HG03095 (cell line): ENCODE results near the gene GDAP1L1.
"Not testable (repeated sequence)": the region's sequence is repeated elsewhere in the genome, so short reads cannot be mapped to it uniquely, and the experiment has no call there.

Experiments used
- ATAC-seq: cut with Tn5 transposase; IDR thresholded peaks from one replicate; pipeline ENCODE4 v1.9.1; 2021; ENCODE audit warnings: moderate library complexity; ENCODE audit not compliant: unreplicated experiment

GDAP1L1 gene

GRCh38 chr20:44219170-44219730 lies 27.9 kb upstream of the GDAP1L1 start:
- ATAC-seq = no peak

GRCh38 chr20:44219791-44220190 lies 27.3 kb upstream of the GDAP1L1 start:
- ATAC-seq = no peak

GRCh38 chr20:44221368-44221954 lies 25.6 kb upstream of the GDAP1L1 start:
- no peak for ATAC-seq

GRCh38 chr20:44222027-44222426 lies 25.1 kb upstream of the GDAP1L1 start:
- no peak for ATAC-seq

- no peak for ATAC-seq
Measured at GRCh38 chr20:44222633-44223368, 24.3 kb upstream of the GDAP1L1 start.

GRCh38 chr20:44223721-44224120 lies 23.4 kb upstream of the GDAP1L1 start:
- no peak for ATAC-seq

GRCh38 chr20:44224637-44225036 lies 22.5 kb upstream of the GDAP1L1 start:
- ATAC-seq = no peak

- no peak for ATAC-seq
Measured at GRCh38 chr20:44228465-44229258, 18.4 kb upstream of the GDAP1L1 start.

- ATAC-seq = no peak
Measured at GRCh38 chr20:44231193-44231592, 15.9 kb upstream of the GDAP1L1 start.

- no peak for ATAC-seq
Measured at GRCh38 chr20:44231713-44232468, 15.2 kb upstream of the GDAP1L1 start.

GRCh38 chr20:44232469-44232856 lies 14.6 kb upstream of the GDAP1L1 start:
- not testable (repeated sequence) for ATAC-seq

GRCh38 chr20:44233436-44234016 lies 13.6 kb upstream of the GDAP1L1 start:
- no peak for ATAC-seq

- no peak for ATAC-seq
Measured at GRCh38 chr20:44234566-44235317, 12.4 kb upstream of the GDAP1L1 start.

GRCh38 chr20:44235702-44236101 lies 11.4 kb upstream of the GDAP1L1 start:
- no peak for ATAC-seq

GRCh38 chr20:44236840-44237239 lies 10.3 kb upstream of the GDAP1L1 start:
- ATAC-seq = not testable (repeated sequence)

GRCh38 chr20:44241796-44242195 lies 5.3 kb upstream of the GDAP1L1 start:
- ATAC-seq = no peak

- ATAC-seq = no peak
Measured at GRCh38 chr20:44245977-44246376, 1.1 kb upstream of the GDAP1L1 start.

- ATAC-seq = no peak
Measured at GRCh38 chr20:44247586-44248409, 690 bp downstream of the GDAP1L1 start.

GRCh38 chr20:44248410-44248759 lies 1.3 kb downstream of the GDAP1L1 start:
- no peak for ATAC-seq
